Measurements from ENCODE around the gene MPDZ. TPM values are rescaled to one million over a fixed set of nuclear protein-coding genes. Genes with fewer than 3 reads are reported as not detected.

The MPDZ gene
- total RNA-seq, 4 donors from 2014 or later = 53.7 to 83.5 (median 62.8) TPM

- H3K4me1 ChIP-seq = no peaks in the 10 kb centered on the region
- WGBS, 2 donors = 93 to 98% methylated on average over 1 of the region's 1 CpG
- no peak for DNase-seq (ENCODE audit: low spot score in 2 of 2)
- TF ChIP-seq EP300 (IDR thresholded peaks at IDR 0.05) (no peak), CTCF (IDR thresholded peaks at IDR 0.05) (no peak), POLR2A (IDR thresholded peaks at IDR 0.05) (no peak)
- peaks cover 0 to 23% (median 2%) of the 10 kb centered on the region in 3 donors for H3K36me3 ChIP-seq
- no peak overlapping the region for H3K27ac ChIP-seq
- H3K4me3 ChIP-seq = no peak overlapping the region
- H3K27me3 ChIP-seq = no peaks in the 10 kb centered on the region
- H3K9me3 ChIP-seq = no peaks in the 10 kb centered on the region
These were observed 69.2 kb downstream of the MPDZ start for GRCh38 chr9:13210306-13210705.

- TF ChIP-seq EP300 (IDR thresholded peaks at IDR 0.05) = no peak
- TF ChIP-seq CTCF (IDR thresholded peaks at IDR 0.05) = no peak
- no peak for TF ChIP-seq POLR2A (IDR thresholded peaks at IDR 0.05)
- Histone ChIP-seq H3K4me1 (no peaks in the 10 kb centered on the region), H3K27ac (no peak overlapping the region), H3K4me3 (no peak overlapping the region), H3K36me3 (peaks cover 0 to 23% (median 2%) of the 10 kb centered on the region in 3 donors), H3K27me3 (no peaks in the 10 kb centered on the region), H3K9me3 (no peaks in the 10 kb centered on the region)
- no peak for DNase-seq (ENCODE audit: low spot score in 2 of 2)
- WGBS, 2 donors = 69 to 72% methylated on average over 3 of the region's 3 CpGs
These were observed 70.0 kb downstream of the MPDZ start for GRCh38 chr9:13209498-13209897.

GRCh38 chr9:13205824-13206223, 73.7 kb downstream of the MPDZ start:
- Histone ChIP-seq H3K36me3 (peaks cover 0 to 41% (median 2%) of the 10 kb centered on the region in 3 donors), H3K4me1 (no peaks in the 10 kb centered on the region), H3K27ac (no peak overlapping the region), H3K9me3 (no peaks in the 10 kb centered on the region), H3K27me3 (no peaks in the 10 kb centered on the region), H3K4me3 (no peak overlapping the region)
- no peak for DNase-seq (ENCODE audit: low spot score in 2 of 2)
- no peak for TF ChIP-seq POLR2A (IDR thresholded peaks at IDR 0.05)
- TF ChIP-seq EP300 (IDR thresholded peaks at IDR 0.05) = no peak
- no peak for TF ChIP-seq CTCF (IDR thresholded peaks at IDR 0.05)
- WGBS, 2 donors = 92 to 97% methylated on average over 3 of the region's 3 CpGs

- H3K4me1 ChIP-seq = no peaks in the 10 kb centered on the region
- no peaks in the 10 kb centered on the region for H3K9me3 ChIP-seq
- no peaks in the 10 kb centered on the region for H3K27me3 ChIP-seq
- H3K27ac ChIP-seq = no peak overlapping the region
- peaks cover 0 to 66% (median 0%) of the 10 kb centered on the region in 3 donors for H3K36me3 ChIP-seq
- TF ChIP-seq CTCF (IDR thresholded peaks at IDR 0.05) = no peak
- no peak for TF ChIP-seq EP300 (IDR thresholded peaks at IDR 0.05)
- no peak for TF ChIP-seq POLR2A (IDR thresholded peaks at IDR 0.05)
- WGBS, 2 donors = 82 to 85% methylated on average over 4 of the region's 4 CpGs
- DNase-seq (ENCODE audit: low spot score in 2 of 2) = no peak
- no peak overlapping the region for H3K4me3 ChIP-seq
These were observed 89.5 kb downstream of the MPDZ start for GRCh38 chr9:13190040-13190439.

GRCh38 chr9:13189362-13189761, 90.1 kb downstream of the MPDZ start:
- Histone ChIP-seq H3K27me3 (no peaks in the 10 kb centered on the region), H3K27ac (no peak overlapping the region), H3K4me3 (no peak overlapping the region), H3K4me1 (no peaks in the 10 kb centered on the region), H3K9me3 (no peaks in the 10 kb centered on the region), H3K36me3 (peaks cover 0 to 59% (median 0%) of the 10 kb centered on the region in 3 donors)
- DNase-seq (ENCODE audit: low spot score in 2 of 2) = no peak
- TF ChIP-seq POLR2A (IDR thresholded peaks at IDR 0.05) = no peak

- DNase-seq (ENCODE audit: low spot score in 2 of 2) = no peak
- Histone ChIP-seq H3K4me1 (no peaks in the 10 kb centered on the region), H3K4me3 (no peak overlapping the region), H3K9me3 (no peaks in the 10 kb centered on the region), H3K27me3 (no peaks in the 10 kb centered on the region), H3K36me3 (peaks cover 0 to 55% (median 0%) of the 10 kb centered on the region in 3 donors), H3K27ac (no peak overlapping the region)
- no peak for TF ChIP-seq CTCF (IDR thresholded peaks at IDR 0.05)
- TF ChIP-seq POLR2A (IDR thresholded peaks at IDR 0.05) = no peak
- TF ChIP-seq EP300 (IDR thresholded peaks at IDR 0.05) = no peak
- WGBS, 2 donors = 84 to 88% methylated on average over 5 of the region's 5 CpGs
These were observed 92.7 kb downstream of the MPDZ start for GRCh38 chr9:13186774-13187173.
